SU-DHL-6 (cell line): ENCODE results near the gene ZNF664.

ENCODE experiments used
- H2AFZ ChIP-seq: fragments of 200-600 bp; sonication (generic); 2 replicates; pipeline ENCODE4 v1.6.1; 2014; ENCODE audit warnings: low read depth, mild to moderate bottlenecking, moderate library complexity, mixed read lengths, antibody characterized with exemption, low read length; ENCODE audit not compliant: severe bottlenecking
- H3F3A ChIP-seq: fragments of 200-600 bp; shearing (Covaris generic); 2 replicates; pipeline ENCODE4 v1.6.0; 2016; ENCODE audit warnings: antibody characterized with exemption, mild to moderate bottlenecking; ENCODE audit not compliant: insufficient read depth
- H3K27ac ChIP-seq: fragments of 200-600 bp; sonication (generic); 2 replicates; pipeline ENCODE4 v1.5.1; 2016; ENCODE audit warnings: low read depth, mild to moderate bottlenecking, low read length, moderate library complexity, mixed read lengths
- H3K27me3 ChIP-seq: fragments of 200-600 bp; sonication (generic), shearing (Covaris generic); 2 replicates; pipeline ENCODE4 v1.6.0; 2014; ENCODE audit warnings: mild to moderate bottlenecking, low read length
- H3K36me3 ChIP-seq: fragments of 200-600 bp; sonication (generic); 2 replicates; pipeline ENCODE4 v1.6.1; 2014; ENCODE audit warnings: mild to moderate bottlenecking, low read length, mixed read lengths
- H3K4me2 ChIP-seq: fragments of 300-600, 200-600 bp; shearing (Covaris generic), sonication (generic); 2 replicates; pipeline ENCODE4 v1.6.0; 2014; ENCODE audit warnings: low read length, low read depth, mild to moderate bottlenecking; ENCODE audit not compliant: poor library complexity, severe bottlenecking
- H3K4me3 ChIP-seq: fragments of 200-600 bp; sonication (generic); 2 replicates; pipeline ENCODE4 v1.5.1; 2014; ENCODE audit warnings: antibody characterized with exemption, low read length, mild to moderate bottlenecking, mixed read lengths; ENCODE audit not compliant: insufficient read depth, poor library complexity, severe bottlenecking
- H3K79me2 ChIP-seq: fragments of 200-600 bp; sonication (generic); 2 replicates; pipeline ENCODE4 v1.6.1; 2014; ENCODE audit warnings: mild to moderate bottlenecking, low read length, moderate library complexity; ENCODE audit not compliant: insufficient read depth
- H3K9ac ChIP-seq: fragments of 200-600 bp; sonication (generic); 2 replicates; pipeline ENCODE4 v1.7.0; 2014; ENCODE audit warnings: mild to moderate bottlenecking, low read length
- H3K9me2 ChIP-seq: fragments of 200-600 bp; sonication (generic); replicated peaks from 2 replicates; pipeline ENCODE4 v1.6.1; 2014; ENCODE audit warnings: low read length; ENCODE audit not compliant: insufficient read depth
- H3K9me3 ChIP-seq: fragments of 200-600 bp; sonication (generic); 2 replicates; pipeline ENCODE4 v1.6.1; 2014; ENCODE audit warnings: low read length, mixed read lengths; ENCODE audit not compliant: insufficient read depth
- H4K20me1 ChIP-seq: fragments of 200-600 bp; sonication (generic); 2 replicates; pipeline ENCODE4 v1.6.1; 2014; ENCODE audit warnings: low read depth, mild to moderate bottlenecking, antibody characterized with exemption, low read length, moderate library complexity, mixed read lengths
- CTCF ChIP-seq: fragments of 200-600 bp; sonication (generic); IDR thresholded peaks from one replicate; pipeline ENCODE4 v1.5.1; 2017; ENCODE audit warnings: antibody characterized with exemption, mild to moderate bottlenecking, low read length, moderate library complexity; ENCODE audit not compliant: insufficient read depth, poor library complexity, severe bottlenecking
- EZH2phosphoT487 ChIP-seq: fragments of 200-600 bp; sonication (generic), shearing (Covaris generic); conservative IDR thresholded peaks from 2 replicates; pipeline ENCODE4 v1.6.1; 2018; ENCODE audit warnings: mild to moderate bottlenecking, antibody characterized with exemption, low read length, moderate library complexity, mixed read lengths

Gene ZNF664

GRCh38 chr12:124019115-124019514 lies 46.1 kb downstream of the ZNF664 start:
- Histone ChIP-seq H3K9me2 (no peaks in the 10 kb centered on the region), H3K9me3 (no peaks in the 10 kb centered on the region), H4K20me1 (peaks cover 9% of the 10 kb centered on the region; the same call in 1 of the 2 replicates), H3K36me3 (no peaks in the 10 kb centered on the region), H3K9ac (no peak overlapping the region), H3K79me2 (no peaks in the 10 kb centered on the region), H3K4me2 (no peak overlapping the region), H3K4me3 (no peak overlapping the region), H3F3A (no peaks in the 10 kb centered on the region), H3K27ac (no peak overlapping the region), H2AFZ (no peak overlapping the region), H3K27me3 (no peaks in the 10 kb centered on the region)
- TF ChIP-seq EZH2phosphoT487 (no peak), CTCF (no peak)

GRCh38 chr12:124020514-124020949 lies 47.5 kb downstream of the ZNF664 start:
- Histone ChIP-seq H3K36me3 (no peaks in the 10 kb centered on the region), H3F3A (no peaks in the 10 kb centered on the region), H3K27ac (no peak overlapping the region), H3K9me3 (no peaks in the 10 kb centered on the region), H3K79me2 (no peaks in the 10 kb centered on the region), H4K20me1 (peaks cover 9% of the 10 kb centered on the region; the same call in 1 of the 2 replicates), H3K27me3 (no peaks in the 10 kb centered on the region), H2AFZ (no peak overlapping the region), H3K9me2 (no peaks in the 10 kb centered on the region), H3K4me3 (no peak overlapping the region), H3K9ac (no peak overlapping the region), H3K4me2 (no peak overlapping the region)
- no peak for TF ChIP-seq EZH2phosphoT487

- Histone ChIP-seq H3K27ac (no peak overlapping the region), H3K9me2 (no peaks in the 10 kb centered on the region), H3K9ac (no peak overlapping the region), H3K4me3 (no peak overlapping the region), H2AFZ (no peak overlapping the region), H3K36me3 (no peaks in the 10 kb centered on the region), H3F3A (no peaks in the 10 kb centered on the region), H3K79me2 (no peaks in the 10 kb centered on the region), H3K4me2 (no peak overlapping the region), H3K9me3 (no peaks in the 10 kb centered on the region), H4K20me1 (peaks cover 7% of the 10 kb centered on the region; the same call in 1 of the 2 replicates), H3K27me3 (no peaks in the 10 kb centered on the region)
- no peak for TF ChIP-seq EZH2phosphoT487
- TF ChIP-seq CTCF, result no peak
These were observed 48.0 kb downstream of the ZNF664 start for GRCh38 chr12:124021007-124021406.

GRCh38 chr12:124022161-124022560 lies 49.1 kb downstream of the ZNF664 start:
- Histone ChIP-seq H3K4me2 (no peak overlapping the region), H3K9ac (no peak overlapping the region)
- TF ChIP-seq EZH2phosphoT487, result no peak
- no peak for TF ChIP-seq CTCF

More at GRCh38 chr12:124022161-124022560, 49.1 kb downstream of the ZNF664 start:
- Histone ChIP-seq H3K79me2 (no peaks in the 10 kb centered on the region), H2AFZ (no peak overlapping the region), H3K27me3 (no peaks in the 10 kb centered on the region), H3K36me3 (no peaks in the 10 kb centered on the region), H3K9me2 (no peaks in the 10 kb centered on the region), H3K27ac (no peak overlapping the region), H3K4me3 (no peak overlapping the region), H4K20me1 (0 out of 2 replicates have a peak, but pooled peaks cover 3% of the 10 kb centered on the region), H3F3A (no peaks in the 10 kb centered on the region), H3K9me3 (no peaks in the 10 kb centered on the region)
